ENCODE measurements around the gene RHOT1. TPM values are rescaled to one million over a fixed set of nuclear protein-coding genes. Genes with fewer than 3 reads are reported as not detected.

RHOT1 gene
- total RNA-seq, 4 donors from 2014 or later: 17.3 to 34.9 (median 21.9) TPM

GRCh38 chr17:32235588-32235987 lies 93.3 kb downstream of the RHOT1 start:
- DNase-seq: no peak
- Histone ChIP-seq H3K27me3 (no peaks in the 10 kb centered on the region), H3K36me3 (no peaks in the 10 kb centered on the region), H3K4me1 (no peaks in the 10 kb centered on the region), H3K9me3 (no peaks in the 10 kb centered on the region), H3K27ac (no peak overlapping the region), H3K4me3 (no peak overlapping the region)
- TF ChIP-seq CTCF (IDR thresholded peaks at IDR 0.05) (no peak), POLR2A (IDR thresholded peaks at IDR 0.05) (no peak)
- intact Hi-C loops (cut with DNase I): no loop called here
- 90 to 91% methylated on average over 2 of the region's 2 CpGs for WGBS, 2 donors

GRCh38 chr17:32239456-32239855 lies 97.2 kb downstream of the RHOT1 start:
- Histone ChIP-seq H3K36me3 (no peaks in the 10 kb centered on the region), H3K9me3 (no peaks in the 10 kb centered on the region), H3K4me3 (no peak overlapping the region), H3K27ac (no peak overlapping the region), H3K4me1 (peaks cover 0 to 8% (median 0%) of the 10 kb centered on the region in 3 donors), H3K27me3 (no peaks in the 10 kb centered on the region)
- TF ChIP-seq POLR2A (IDR thresholded peaks at IDR 0.05): no peak
- no peak for TF ChIP-seq CTCF (IDR thresholded peaks at IDR 0.05)
- intact Hi-C loops (cut with DNase I): no loop called here
- no peak for DNase-seq
- WGBS, 2 donors: 64 to 71% methylated on average over 2 of the region's 2 CpGs

- no peak for DNase-seq
- Histone ChIP-seq H3K9me3 (no peaks in the 10 kb centered on the region), H3K27ac (no peak overlapping the region), H3K36me3 (no peaks in the 10 kb centered on the region), H3K4me1 (peaks cover 0 to 8% (median 0%) of the 10 kb centered on the region in 3 donors), H3K4me3 (no peak overlapping the region), H3K27me3 (no peaks in the 10 kb centered on the region)
- TF ChIP-seq POLR2A (IDR thresholded peaks at IDR 0.05) (no peak), CTCF (IDR thresholded peaks at IDR 0.05) (no peak)
- intact Hi-C loops (cut with DNase I): no loop called here
- WGBS, 2 donors: 81 to 83% methylated on average over 6 to 8 of the region's 8 CpGs
Measured at GRCh38 chr17:32240750-32241149, 98.4 kb downstream of the RHOT1 start.

GRCh38 chr17:32241640-32242039 lies 99.3 kb downstream of the RHOT1 start:
- intact Hi-C loops (cut with DNase I): no loop called here
- no peak for DNase-seq
- WGBS, 2 donors: 69 to 70% methylated on average over 1 of the region's 1 CpG
- Histone ChIP-seq H3K4me3 (no peak overlapping the region), H3K27me3 (no peaks in the 10 kb centered on the region), H3K27ac (no peak overlapping the region), H3K9me3 (no peaks in the 10 kb centered on the region), H3K36me3 (no peaks in the 10 kb centered on the region), H3K4me1 (peaks cover 0 to 8% (median 0%) of the 10 kb centered on the region in 3 donors)
- TF ChIP-seq CTCF (IDR thresholded peaks at IDR 0.05) (no peak), POLR2A (IDR thresholded peaks at IDR 0.05) (no peak)

GRCh38 chr17:32249475-32249874 lies 107.2 kb downstream of the RHOT1 start:
- Histone ChIP-seq H3K4me3 (no peak overlapping the region), H3K27me3 (no peaks in the 10 kb centered on the region), H3K36me3 (no peaks in the 10 kb centered on the region), H3K9me3 (no peaks in the 10 kb centered on the region), H3K4me1 (no peaks in the 10 kb centered on the region), H3K27ac (no peak overlapping the region)
- DNase-seq: no peak
- WGBS, 2 donors: 83 to 84% methylated on average over 3 of the region's 3 CpGs
- intact Hi-C loops (cut with DNase I): no loop called here
- TF ChIP-seq POLR2A (IDR thresholded peaks at IDR 0.05): no peak
- TF ChIP-seq CTCF (IDR thresholded peaks at IDR 0.05): no peak
